Osteocyte (in vitro differentiated cells): ENCODE results near the gene ZNRF2. TPM values are rescaled to one million over a fixed set of nuclear protein-coding genes. Genes with fewer than 3 reads are reported as not detected.

Experiments
- DNase-seq: peaks from one replicate; pipeline ENCODE4 v3.0.0; 2021; ENCODE audit warnings: mixed read lengths; ENCODE audit not compliant: unreplicated experiment; ENCODE audit errors: extremely low spot score
- H3K27ac Mint-ChIP-seq: one replicate; pipeline ENCODE4 v1.8.0; 2021; ENCODE audit warnings: mild to moderate bottlenecking, mixed read lengths; ENCODE audit not compliant: unreplicated experiment
- H3K27me3 Mint-ChIP-seq: one replicate; pipeline ENCODE4 v1.8.0; 2021; ENCODE audit warnings: mixed read lengths; ENCODE audit not compliant: unreplicated experiment
- H3K36me3 Mint-ChIP-seq: one replicate; pipeline ENCODE4 v1.8.0; 2021; ENCODE audit warnings: mixed read lengths; ENCODE audit not compliant: unreplicated experiment
- H3K4me1 Mint-ChIP-seq: one replicate; pipeline ENCODE4 v1.8.0; 2021; ENCODE audit warnings: mixed read lengths; ENCODE audit not compliant: unreplicated experiment
- H3K4me3 Mint-ChIP-seq: one replicate; pipeline ENCODE4 v1.8.0; 2021; ENCODE audit warnings: mild to moderate bottlenecking, moderate library complexity, mixed read lengths; ENCODE audit not compliant: unreplicated experiment
- H3K9me3 Mint-ChIP-seq: one replicate; pipeline ENCODE4 v1.8.0; 2021; ENCODE audit warnings: mixed read lengths; ENCODE audit not compliant: unreplicated experiment
- CTCF ChIP-seq: fragments of 200-600 bp; sonication (generic); IDR thresholded peaks from 2 replicates; pipeline ENCODE4 v1.5.0; 2021; ENCODE audit warnings: antibody characterized with exemption, mild to moderate bottlenecking, moderate library complexity
- total RNA-seq: library from RNA; stranded (reverse); gene quantifications from 2 replicates; pipeline ENCODE4 v1.2.1, GENCODE V29; 2021

The ZNRF2 gene
- total RNA-seq, 1 donor from 2014 or later, result 6.8 TPM

DNA sequence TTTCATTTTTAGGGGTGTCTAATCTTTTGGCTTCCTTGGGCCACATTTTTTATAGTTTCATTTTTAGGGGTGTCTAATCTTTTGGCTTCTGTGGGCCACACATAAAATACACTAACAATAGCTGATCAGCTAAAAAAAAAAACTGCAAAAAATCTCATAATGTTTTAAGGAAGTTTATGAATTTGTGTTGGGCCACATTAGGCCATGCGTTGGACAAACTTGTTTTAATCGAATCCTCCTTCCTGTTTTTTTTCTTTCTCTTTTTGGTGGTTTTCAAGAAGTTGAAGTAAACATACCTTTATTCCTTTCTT is 37.4 kb downstream of the ZNRF2 start:
- peak overlapping the region; percentile 35 for H3K4me3 Mint-ChIP-seq
- H3K27me3 Mint-ChIP-seq, result no peaks in the 10 kb centered on the region
- no peak for TF ChIP-seq CTCF
- peaks cover 3% of the 10 kb centered on the region for H3K36me3 Mint-ChIP-seq
- H3K4me1 Mint-ChIP-seq, result peaks cover 17% of the 10 kb centered on the region
- H3K27ac Mint-ChIP-seq, result peak overlapping the region; percentile 13
- DNase-seq, result no peak
- no peaks in the 10 kb centered on the region for H3K9me3 Mint-ChIP-seq

- Mint-ChIP-seq H3K4me3 (no peak overlapping the region), H3K9me3 (no peaks in the 10 kb centered on the region), H3K36me3 (peaks cover 3% of the 10 kb centered on the region), H3K4me1 (peaks cover 17% of the 10 kb centered on the region), H3K27me3 (no peaks in the 10 kb centered on the region), H3K27ac (peak overlapping the region; percentile 13)
- TF ChIP-seq CTCF, result no peak
- no peak for DNase-seq
Measured at GRCh38 chr7:30322271-30323005, 38.0 kb downstream of the ZNRF2 start.

DNA sequence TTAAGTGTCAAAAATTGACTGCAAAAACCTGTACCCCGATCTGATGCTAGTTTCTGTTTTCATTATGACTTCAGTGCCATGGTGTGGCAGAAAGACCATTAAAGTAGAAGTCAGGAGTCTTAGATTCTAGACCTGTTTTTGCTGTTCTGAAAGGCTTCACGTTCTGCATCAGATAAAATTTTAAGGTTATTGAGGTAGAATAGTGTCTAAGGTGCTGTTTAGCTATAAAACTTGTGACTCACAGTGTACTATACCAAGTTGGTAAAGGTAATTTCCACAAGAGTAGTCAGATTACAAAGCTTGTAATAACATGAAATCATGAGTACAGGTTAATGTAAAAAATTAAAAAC is 38.6 kb downstream of the ZNRF2 start:
- no peak for TF ChIP-seq CTCF
- Mint-ChIP-seq H3K9me3 (no peaks in the 10 kb centered on the region), H3K4me3 (no peak overlapping the region), H3K27me3 (no peaks in the 10 kb centered on the region), H3K4me1 (peaks cover 17% of the 10 kb centered on the region), H3K36me3 (peaks cover 3% of the 10 kb centered on the region), H3K27ac (no peak overlapping the region)
- no peak for DNase-seq

DNA sequence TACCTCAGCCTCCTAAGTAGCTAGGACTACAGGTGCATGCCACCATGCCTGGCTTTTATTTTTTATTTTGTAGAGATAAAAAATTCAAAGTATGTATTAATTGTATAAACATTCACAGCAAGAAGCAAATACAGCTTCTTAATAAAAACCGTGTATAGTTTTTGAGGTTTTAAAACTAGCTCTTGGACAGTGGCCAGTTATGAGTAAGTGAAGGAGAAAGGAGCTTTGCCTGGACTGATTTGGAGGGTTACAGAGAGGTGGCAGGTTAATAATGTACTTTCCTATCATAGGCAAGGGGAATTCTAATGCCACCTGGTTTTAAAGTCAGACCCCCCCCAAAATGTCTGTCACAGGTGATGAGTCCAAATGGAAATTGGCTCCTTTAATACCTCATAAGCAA is 43.4 kb downstream of the ZNRF2 start:
- Mint-ChIP-seq H3K4me1 (peaks cover 20% of the 10 kb centered on the region), H3K4me3 (no peak overlapping the region), H3K9me3 (peaks cover 9% of the 10 kb centered on the region), H3K27ac (no peak overlapping the region), H3K36me3 (peaks cover 3% of the 10 kb centered on the region), H3K27me3 (no peaks in the 10 kb centered on the region)
- no peak for DNase-seq
- no peak for TF ChIP-seq CTCF

DNA sequence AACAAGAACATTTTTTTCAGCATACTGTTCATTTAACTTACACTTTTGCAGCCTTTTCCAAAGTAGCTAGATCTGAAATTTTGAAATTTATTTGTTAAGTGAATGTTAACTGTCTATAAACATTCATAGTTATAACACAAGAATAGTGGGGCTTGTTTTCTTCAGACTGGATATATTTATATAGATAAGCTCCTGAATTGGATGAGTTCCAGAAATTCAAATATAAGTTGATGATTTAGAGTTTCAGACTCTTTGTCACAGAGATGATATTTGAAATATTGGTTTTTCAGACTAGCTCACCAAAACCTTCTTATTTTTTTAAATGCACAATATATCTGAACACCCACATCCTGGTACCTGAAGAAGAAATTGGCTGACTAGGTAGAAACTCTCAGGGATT is 44.0 kb downstream of the ZNRF2 start:
- H3K36me3 Mint-ChIP-seq, result peaks cover 3% of the 10 kb centered on the region
- peaks cover 20% of the 10 kb centered on the region for H3K4me1 Mint-ChIP-seq
- no peak for TF ChIP-seq CTCF
- H3K27ac Mint-ChIP-seq, result no peak overlapping the region
- DNase-seq, result no peak
- H3K27me3 Mint-ChIP-seq, result no peaks in the 10 kb centered on the region
- H3K4me3 Mint-ChIP-seq, result no peak overlapping the region
- peaks cover 9% of the 10 kb centered on the region for H3K9me3 Mint-ChIP-seq
